SK-N-SH (cell line): ENCODE data around the gene STAT5B. TPM values are rescaled to one million over a fixed set of nuclear protein-coding genes. Genes with fewer than 3 reads are reported as not detected.

Experiments used
- CTCF ChIA-PET: fragments of 300-600, 350-600 bp; formaldehyde crosslinking; extraction: SDS; loops from one replicate; lab custom pipeline; 2021; lab: Yijun Ruan, JAX
- POLR2A ChIA-PET: fragments of 350-600 bp; sonication (Branson Sonifier 250); formaldehyde crosslinking; extraction: SDS; loops from one replicate; lab custom pipeline; 2020; ENCODE audit warnings: antibody characterized with exemption, inconsistent platforms; lab: Yijun Ruan, JAX
- DNase-seq: peaks from one replicate; pipeline ENCODE4 v3.0.0; 2012
- H2AFZ ChIP-seq: fragments of 200-600 bp; sonication (generic); 2 replicates; pipeline ENCODE4 v1.8.1; 2016; ENCODE audit warnings: antibody characterized with exemption, mild to moderate bottlenecking, low read depth
- H3F3A ChIP-seq: fragments of 200-600 bp; sonication (generic); replicated peaks from 2 replicates; pipeline ENCODE3; 2016; ENCODE audit warnings: antibody characterized with exemption, mild to moderate bottlenecking; ENCODE audit not compliant: insufficient read depth
- H3K27ac ChIP-seq, 2 experiments: fragments of 200-500 bp in 1 of 2; fragments of 200-600 bp in 1 of 2; sonication (Bioruptor generic) in 1 of 2; sonication (generic), shearing (Covaris generic) in 1 of 2; 2 replicates each; pipeline versions ENCODE4 v1.5.1 to v1.6.1; 2014 to 2016; ENCODE audit warnings: low read depth in 2 of 2, inconsistent platforms in 1 of 2, low read length in 1 of 2, mild to moderate bottlenecking in 1 of 2, mixed read lengths in 1 of 2
- H3K27me3 ChIP-seq: fragments of 200-600 bp; sonication (generic), shearing (Covaris generic); 2 replicates; pipeline ENCODE4 v1.6.1; 2016; ENCODE audit warnings: mixed run types; ENCODE audit not compliant: insufficient read depth
- H3K36me3 ChIP-seq, 2 experiments: fragments of 200-500 bp in 1 of 2; fragments of 200-600 bp in 1 of 2; sonication (Bioruptor generic) in 1 of 2; sonication (generic) in 1 of 2; replicated peaks in 1 of 2; 2 replicates each; pipeline versions ENCODE3 to v1.5.1; 2014 to 2016; ENCODE audit warnings: low read length in 1 of 2, mild to moderate bottlenecking in 1 of 2; ENCODE audit not compliant: insufficient read depth in 2 of 2, control insufficient read depth in 1 of 2
- H3K4me1 ChIP-seq, 2 experiments: fragments of 200-500 bp in 1 of 2; fragments of 200-600 bp in 1 of 2; sonication (Bioruptor generic) in 1 of 2; sonication (generic), shearing (Covaris generic) in 1 of 2; 2 replicates each; pipeline versions ENCODE4 v1.5.1 to v1.6.1; 2014 to 2016; ENCODE audit warnings: low read depth in 1 of 2, low read length in 1 of 2, mixed run types in 1 of 2; ENCODE audit not compliant: insufficient read depth in 2 of 2, control insufficient read depth in 1 of 2
- H3K4me2 ChIP-seq: fragments of 200-600 bp; sonication (generic), shearing (Covaris generic); 2 replicates; pipeline ENCODE4 v1.6.1; 2017; ENCODE audit warnings: mixed run types
- H3K4me3 ChIP-seq, 2 experiments: fragments of 200-500 bp in 1 of 2; fragments of 200-600 bp in 1 of 2; sonication (Bioruptor generic) in 1 of 2; sonication (generic), shearing (Covaris generic) in 1 of 2; 2 replicates each; pipeline versions ENCODE4 v1.5.1 to v1.8.1; 2014 to 2016; ENCODE audit warnings: low read depth in 2 of 2, inconsistent platforms in 1 of 2, low read length in 1 of 2, mild to moderate bottlenecking in 1 of 2, mixed read lengths in 1 of 2, moderate library complexity in 1 of 2
- H3K79me2 ChIP-seq: fragments of 200-600 bp; sonication (generic); 2 replicates; pipeline ENCODE4 v1.8.1; 2017; ENCODE audit warnings: mild to moderate bottlenecking; ENCODE audit not compliant: insufficient read depth
- H3K9ac ChIP-seq: fragments of 200-600 bp; sonication (generic); 2 replicates; pipeline ENCODE4 v1.6.1; 2017; ENCODE audit warnings: mixed run types
- H3K9me2 ChIP-seq: fragments of 200-600 bp; sonication (generic); 2 replicates; pipeline ENCODE4 v1.6.1; 2017; ENCODE audit warnings: mixed run types
- H3K9me3 ChIP-seq: fragments of 200-600 bp; sonication (generic); 2 replicates; pipeline ENCODE4 v1.6.1; 2017; ENCODE audit warnings: mixed run types, mild to moderate bottlenecking, moderate library complexity
- H4K20me1 ChIP-seq: fragments of 200-600 bp; sonication (generic); 2 replicates; pipeline ENCODE4 v1.6.1; 2017; ENCODE audit warnings: mild to moderate bottlenecking, mixed run types; ENCODE audit not compliant: insufficient read depth
- CTCF ChIP-seq: fragments of 200-600 bp; sonication (generic); IDR thresholded peaks from 2 replicates; pipeline ENCODE4 v1.6.1; 2017; ENCODE audit warnings: antibody characterized with exemption, mild to moderate bottlenecking, moderate library complexity
- ELF1 ChIP-seq: IDR thresholded peaks from 2 replicates; pipeline ENCODE4 v1.4.0; 2012
- EP300 ChIP-seq, 2 experiments: IDR thresholded peaks; 2 replicates each; pipeline versions ENCODE4 v1.4.0 to v1.6.1; 2012; ENCODE audit warnings: borderline replicate concordance in 1 of 2, low read depth in 1 of 2, low read length in 1 of 2
- FOSL2 ChIP-seq: IDR thresholded peaks from 2 replicates; pipeline ENCODE4 v1.4.0; 2012; ENCODE audit warnings: low read depth, mild to moderate bottlenecking, moderate library complexity, borderline replicate concordance
- GABPA ChIP-seq: IDR thresholded peaks from 2 replicates; pipeline ENCODE4 v1.4.0; 2012; ENCODE audit warnings: low read depth, mild to moderate bottlenecking
- IRF3 ChIP-seq: fragments of 150-350 bp; IDR thresholded peaks from 2 replicates; pipeline ENCODE4 v1.6.1; 2016; ENCODE audit warnings: mild to moderate bottlenecking, low read depth, low read length
- JUND ChIP-seq: IDR thresholded peaks from 2 replicates; pipeline ENCODE4 v1.4.0; 2012
- MAX ChIP-seq: IDR thresholded peaks from 2 replicates; pipeline ENCODE4 v1.4.0; 2012; ENCODE audit warnings: low read depth
- MXI1 ChIP-seq: IDR thresholded peaks from 2 replicates; pipeline ENCODE4 v1.6.1; 2012; ENCODE audit warnings: mild to moderate bottlenecking, low read depth, low read length, improper control_type of control experiment
- NFIC ChIP-seq: IDR thresholded peaks from 2 replicates; pipeline ENCODE4 v1.4.0; 2012; ENCODE audit warnings: borderline replicate concordance
- PBX3 ChIP-seq: IDR thresholded peaks from 2 replicates; pipeline ENCODE4; 2012
- RCOR1 ChIP-seq: fragments of 150-350 bp; IDR thresholded peaks from 2 replicates; pipeline ENCODE4 v1.6.1; 2017; ENCODE audit warnings: antibody characterized with exemption, low read length
- RFX5 ChIP-seq: IDR thresholded peaks from 2 replicates; pipeline ENCODE4 v1.6.1; 2012; ENCODE audit warnings: mild to moderate bottlenecking, improper control_type of control experiment, low read length
- SIN3A ChIP-seq: IDR thresholded peaks from 2 replicates; pipeline ENCODE4 v1.6.1; 2012; ENCODE audit warnings: low read depth, mild to moderate bottlenecking, low read length, moderate library complexity, borderline replicate concordance
- SMC3 ChIP-seq: IDR thresholded peaks from 2 replicates; pipeline ENCODE4 v1.6.1; 2012; ENCODE audit warnings: low read depth, low read length, improper control_type of control experiment
- TEAD4 ChIP-seq: IDR thresholded peaks from 2 replicates; pipeline ENCODE4 v1.4.0; 2012; ENCODE audit warnings: mild to moderate bottlenecking, borderline replicate concordance; ENCODE audit not compliant: insufficient read depth
- USF2 ChIP-seq: fragments of 150-350 bp; IDR thresholded peaks from 2 replicates; pipeline ENCODE4 v1.6.1; 2017; ENCODE audit warnings: antibody characterized with exemption, low read length, low read depth, borderline replicate concordance
- WGBS: methylation state at CpG from one replicate; pipeline ENCODE4 v1.1.6; 2017; ENCODE audit warnings: low lambda C conversion rate; 5-methylcytosine and 5-hydroxymethylcytosine counted together
- polyA plus RNA-seq, 3 experiments: library from polyadenylated mRNA; depleted of rRNA; stranded (reverse); fragments of >200 nt; gene quantifications; 2 replicates each; pipeline ENCODE4 v1.2.3, GENCODE V29; 2012

Gene STAT5B
- polyA plus RNA-seq, 1 of the 3 experiments (the other 2 are of a cell fraction): 23.6 TPM

- TF ChIP-seq MAX: no peak
- TF ChIP-seq NFIC: no peak
- no peak for TF ChIP-seq USF2
- TF ChIP-seq RCOR1: no peak
- no peak for TF ChIP-seq MXI1
- no peak for TF ChIP-seq EP300 (IDR thresholded peaks at IDR 0.05; ENCODE audit: borderline replicate concordance in 1 of 2, low read depth in 1 of 2, low read length in 1 of 2)
- TF ChIP-seq SMC3: no peak
- TF ChIP-seq RFX5: no peak
Observed at GRCh38 chr17:42270170-42270535, 6.0 kb downstream of the STAT5B start (continued).

GRCh38 chr17:42268236-42268635 is 8.0 kb downstream of the STAT5B start:
- H3K9ac ChIP-seq: no peak overlapping the region
- peaks cover 7% of the 10 kb centered on the region for H3F3A ChIP-seq
- no peaks in the 10 kb centered on the region for H3K36me3 ChIP-seq
- TF ChIP-seq RFX5: no peak
- no peak for TF ChIP-seq SIN3A
- no peak for TF ChIP-seq JUND
- no peak for TF ChIP-seq CTCF
- no peak for TF ChIP-seq RCOR1
- TF ChIP-seq ELF1: no peak
- TF ChIP-seq MXI1: no peak
- TF ChIP-seq IRF3: no peak
- no peak for TF ChIP-seq TEAD4
- no peak for TF ChIP-seq PBX3
- no peak for TF ChIP-seq FOSL2
- TF ChIP-seq GABPA: no peak
- no peak for TF ChIP-seq USF2
- no peak for TF ChIP-seq NFIC
- ChIA-PET POLR2A (no interaction called here), CTCF (interaction anchor here (1.7 to 2.6 kb wide), 2 partner anchors 44 to 138 kb away, joined by 6 to 7 read pairs; no protein-coding TSS in a partner anchor)
- H4K20me1 ChIP-seq: peaks cover 34% of the 10 kb centered on the region
- WGBS: 88% methylated on average over 5 of the region's 5 CpGs
- no peaks in the 10 kb centered on the region for H3K9me3 ChIP-seq
- no peaks in the 10 kb centered on the region for H3K27me3 ChIP-seq
- H3K27ac ChIP-seq: no peak overlapping the region
- H3K4me3 ChIP-seq: no peak overlapping the region
- peaks cover 3 to 5% of the 10 kb centered on the region in 2 experiments; a peak in 3 of 4 replicates for H3K4me1 ChIP-seq
- no peak overlapping the region for H3K4me2 ChIP-seq
- H2AFZ ChIP-seq: no peak overlapping the region
- no peak for DNase-seq
- H3K79me2 ChIP-seq: peaks cover 76% of the 10 kb centered on the region
- no peaks in the 10 kb centered on the region for H3K9me2 ChIP-seq
